NOMO-1 (cell line): ENCODE measurements around the gene GRIK4.
A peak's percentile ranks its signal among the peaks of the same experiment; 100 is the strongest.

Source experiments
- DNase-seq, 2 experiments: peaks; one replicate each; lab custom pipeline; 2025; ENCODE audit not compliant: unreplicated experiment in 2 of 2; lab: John Stamatoyannopoulos, UW

The GRIK4 gene

GRCh38 chr11:120890609-120891320, 379.2 kb downstream of the GRIK4 start:
- DNase-seq = no peak

- DNase-seq = no peak
These were observed 382.1 kb downstream of the GRIK4 start for GRCh38 chr11:120893440-120894201.

- DNase-seq = no peak
These were observed 382.8 kb downstream of the GRIK4 start for GRCh38 chr11:120894202-120894985.

GRCh38 chr11:120896687-120897086, 385.1 kb downstream of the GRIK4 start:
- DNase-seq = no peak

DNA sequence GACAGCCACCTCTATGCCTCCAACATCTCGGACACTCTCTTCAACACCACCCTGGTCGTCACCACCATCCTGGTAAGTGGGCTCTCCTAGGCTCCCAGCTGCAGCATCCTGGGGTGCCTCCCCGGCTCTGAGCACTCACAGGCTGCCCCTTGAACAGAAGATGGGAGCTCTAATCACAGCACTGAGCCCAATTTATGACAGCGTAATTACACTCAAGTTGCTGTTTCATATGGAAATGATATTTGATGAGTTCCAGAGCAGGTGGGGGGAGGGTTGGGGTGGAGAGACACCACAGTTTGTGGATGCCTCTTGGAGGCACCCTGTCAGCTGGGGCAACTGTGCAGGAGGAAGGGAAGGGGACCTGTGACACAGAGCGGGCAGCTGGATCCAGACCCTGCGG, 387.0 kb downstream of the GRIK4 start:
- DNase-seq = no peak

DNA sequence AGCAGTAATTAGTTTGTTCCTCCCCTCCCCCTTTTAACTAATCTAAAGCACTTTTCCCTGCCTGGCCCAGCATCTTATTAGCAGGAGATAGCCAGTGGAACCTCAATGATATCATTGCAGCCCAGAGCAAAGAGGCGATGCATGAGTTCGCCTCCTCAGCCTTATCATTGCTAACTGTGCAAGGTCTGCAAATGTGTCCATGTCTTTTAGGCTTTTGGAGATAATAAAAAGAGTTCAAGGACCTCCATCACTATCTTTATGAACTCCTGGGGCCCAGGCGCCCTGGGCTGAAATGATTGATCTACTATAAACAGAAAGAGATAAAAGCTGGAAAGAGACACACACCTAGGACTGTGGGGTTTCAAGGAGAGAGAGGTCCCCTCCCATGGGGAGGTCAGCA, 388.2 kb downstream of the GRIK4 start:
- no peak for DNase-seq

- no peak for DNase-seq
These were observed 389.1 kb downstream of the GRIK4 start for GRCh38 chr11:120900643-120901042.

DNA sequence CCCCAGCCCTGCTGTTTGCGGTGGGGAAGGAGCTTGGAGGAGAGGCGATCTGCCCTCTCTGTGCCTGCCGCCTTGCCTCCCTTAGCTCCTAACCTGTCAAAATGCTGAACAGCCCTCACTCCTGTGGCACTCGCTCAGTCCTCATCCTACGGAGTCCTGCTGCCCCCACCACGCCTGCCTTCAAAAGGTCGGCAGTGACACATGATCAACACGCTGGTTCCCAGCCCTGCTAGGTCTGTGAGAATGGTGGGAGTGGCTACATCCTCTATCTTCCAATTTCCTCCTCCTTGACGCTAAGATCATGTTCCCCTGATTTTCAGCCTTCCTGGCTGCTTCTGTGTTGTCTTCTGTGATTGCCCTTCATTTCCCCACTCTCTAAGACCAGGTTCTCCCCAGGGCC, 392.1 kb downstream of the GRIK4 start:
- DNase-seq = no peak

DNA sequence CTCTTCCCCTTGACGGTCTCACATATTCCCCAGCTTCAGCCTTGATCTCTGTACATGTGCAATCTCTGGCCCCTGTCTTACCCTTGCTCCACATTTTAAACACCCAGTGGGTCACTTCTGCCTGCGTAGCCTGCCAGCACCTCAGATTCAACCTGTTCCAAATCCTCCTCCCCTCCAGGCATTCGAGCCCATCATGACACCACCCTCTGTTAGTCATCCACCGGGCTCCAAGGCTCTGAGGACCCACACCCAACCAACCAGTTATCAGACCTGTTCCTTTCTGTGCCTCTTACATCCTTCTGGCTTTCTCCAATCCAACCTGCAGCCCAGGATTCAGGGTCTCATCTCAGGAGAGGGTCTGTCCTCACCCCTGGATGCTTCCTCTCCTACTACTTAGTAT, 392.6 kb downstream of the GRIK4 start:
- DNase-seq = peak in 1 of 2 experiments; percentile 48

GRCh38 chr11:120906766-120907165, 395.2 kb downstream of the GRIK4 start:
- no peak for DNase-seq

DNA sequence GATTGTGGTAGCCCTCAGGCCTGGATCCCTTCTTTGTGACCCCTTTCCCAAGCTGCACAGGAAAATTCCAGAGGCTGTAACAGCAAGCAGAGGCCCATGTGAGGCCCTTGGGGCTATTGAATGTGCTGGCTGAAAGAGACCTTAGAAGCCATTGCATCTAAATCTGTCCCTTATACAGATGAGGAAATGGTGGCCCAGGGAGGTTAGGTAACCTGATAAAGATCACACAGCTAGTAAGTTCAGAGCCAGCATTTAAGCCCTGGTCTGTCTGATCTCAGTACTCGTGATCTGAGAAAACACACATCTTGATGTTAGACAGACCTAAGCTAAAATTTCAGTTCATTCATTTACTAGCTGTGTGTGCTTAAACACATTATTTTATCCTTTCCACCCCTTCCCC, 396.4 kb downstream of the GRIK4 start:
- no peak for DNase-seq

- DNase-seq = peak; percentile 93 to 94
These were observed 397.1 kb downstream of the GRIK4 start for GRCh38 chr11:120908461-120909181.

DNA sequence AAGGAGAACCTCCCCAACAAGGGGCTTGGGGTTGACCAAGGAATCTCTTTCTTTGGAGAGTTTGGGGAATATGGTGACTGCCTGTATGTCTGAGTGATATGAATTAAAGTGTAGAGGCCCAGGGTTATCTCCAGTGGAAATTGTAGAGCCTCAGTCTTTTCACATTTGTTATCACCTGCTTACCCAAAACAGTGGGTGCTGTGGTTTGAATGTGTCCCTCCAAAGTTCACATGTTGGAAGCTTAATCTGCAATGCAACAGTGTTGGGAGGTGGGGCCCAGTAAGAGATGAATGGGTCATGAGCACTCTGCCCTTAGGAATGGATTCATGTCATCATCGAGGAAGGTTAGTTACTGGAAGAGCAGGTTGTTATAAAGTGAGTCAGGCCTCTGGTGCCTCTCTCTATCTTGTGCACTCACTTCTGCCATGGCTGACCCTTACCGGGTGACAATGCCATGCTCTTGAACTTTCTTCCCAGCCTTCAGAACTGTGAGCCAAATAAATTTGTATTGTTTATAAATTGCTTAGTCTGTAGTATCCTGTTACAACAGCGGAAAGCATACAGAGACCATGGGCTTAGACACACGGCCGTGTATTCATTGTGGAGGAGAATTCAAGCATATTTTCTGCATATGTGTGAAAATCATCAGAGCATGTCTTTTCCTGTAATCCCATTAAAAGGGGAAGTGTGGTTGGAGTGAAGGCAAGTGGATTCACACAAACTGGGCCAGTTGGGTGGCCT, 398.3 kb downstream of the GRIK4 start:
- no peak for DNase-seq

DNA sequence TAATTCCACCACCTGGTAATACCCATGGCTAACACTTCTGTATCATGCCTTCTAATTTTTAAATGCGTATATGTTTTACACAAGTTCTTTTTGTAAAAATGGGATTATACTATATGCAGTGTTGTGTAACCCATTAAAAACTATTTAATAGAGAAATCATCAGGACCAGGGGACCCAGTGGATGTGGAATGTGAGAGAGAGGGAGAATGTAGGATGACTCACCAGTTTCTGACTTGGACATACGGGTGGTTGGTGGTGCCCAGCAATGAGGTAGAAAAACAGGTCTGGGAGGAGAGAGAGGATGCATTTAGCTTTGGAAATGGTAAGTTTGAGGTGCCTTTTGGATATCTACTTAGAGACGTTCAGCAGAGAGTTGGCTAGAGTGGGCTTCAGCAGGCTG, 400.4 kb downstream of the GRIK4 start:
- no peak for DNase-seq

GRCh38 chr11:120912504-120912903, 401.0 kb downstream of the GRIK4 start:
- DNase-seq = no peak

- no peak for DNase-seq
These were observed 401.4 kb downstream of the GRIK4 start for GRCh38 chr11:120912915-120913314.

DNA sequence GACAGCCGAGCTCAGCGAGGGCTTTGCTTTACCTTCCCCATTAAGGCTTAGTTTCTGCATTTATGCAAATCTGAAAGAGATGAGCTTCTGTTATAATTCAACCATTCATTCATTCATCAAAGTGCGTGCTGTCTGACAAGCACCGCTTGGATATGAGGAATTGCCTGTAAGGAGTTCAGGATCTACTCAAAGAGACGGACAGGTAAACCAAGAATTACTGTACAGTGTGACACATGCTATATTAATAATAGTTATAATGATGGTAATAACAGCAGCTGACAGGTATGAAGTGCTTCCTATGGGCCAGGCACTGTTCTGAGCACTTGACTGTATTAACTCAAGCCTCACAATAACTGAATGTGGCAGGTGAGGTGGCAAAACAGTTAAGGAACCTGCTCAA, 402.5 kb downstream of the GRIK4 start:
- DNase-seq = no peak

- DNase-seq = no peak
These were observed 403.1 kb downstream of the GRIK4 start for GRCh38 chr11:120914601-120915000.

- no peak for DNase-seq
These were observed 406.2 kb downstream of the GRIK4 start for GRCh38 chr11:120917559-120918239.

- no peak for DNase-seq
These were observed 406.7 kb downstream of the GRIK4 start for GRCh38 chr11:120918257-120918656.
